Uterus (tissue), 4 donors: ENCODE results near the gene SNX10. TPM values are rescaled to one million over a fixed set of nuclear protein-coding genes. Genes with fewer than 3 reads are reported as not detected.

Experiments
- DNase-seq, 2 donors: peaks; one replicate each; pipeline ENCODE4 v3.0.0-alpha.2; 2019 to 2020
- H3K27ac ChIP-seq, 2 donors: fragments of 200-600 bp; sonication (generic); 1 replicate in 1 of 2; 2 replicates in 1 of 2; pipeline ENCODE4 v1.5.1; 2016 to 2018
- H3K27me3 ChIP-seq, 2 donors: fragments of 200-600 bp; sonication (generic); one replicate each; pipeline ENCODE4 v1.5.1; 2018 to 2019; ENCODE audit warnings: control low read depth in 1 of 2
- H3K36me3 ChIP-seq, 2 donors: fragments of 200-600 bp; sonication (generic); one replicate each; pipeline ENCODE4 v1.5.1; 2019; ENCODE audit warnings: control low read depth in 1 of 2
- H3K4me1 ChIP-seq, 2 donors: fragments of 200-600 bp; sonication (generic); one replicate each; pipeline ENCODE4 v1.5.1; 2018 to 2019; ENCODE audit warnings: control low read depth in 1 of 2
- H3K4me3 ChIP-seq, 2 donors: fragments of 200-600 bp; sonication (generic); 1 replicate in 1 of 2; 2 replicates in 1 of 2; pipeline ENCODE4 v1.5.1; 2018 to 2019; ENCODE audit warnings: mild to moderate bottlenecking in 1 of 2
- H3K9me3 ChIP-seq, 2 donors: fragments of 200-600 bp; sonication (generic); one replicate each; pipeline ENCODE4 v1.5.1; 2019; ENCODE audit warnings: control low read depth in 1 of 2
- CTCF ChIP-seq, 4 experiments: fragments of 200-600 bp in 2 of 4; fragments of 450-650 bp in 2 of 4; sonication (generic) in 2 of 4; IDR thresholded peaks; one replicate each; pipeline ENCODE4 v1.5.1; 2016 to 2019; ENCODE audit warnings: antibody characterized with exemption in 4 of 4, mild to moderate bottlenecking in 2 of 4, moderate library complexity in 1 of 4
- POLR2A ChIP-seq, 2 donors: fragments of 450-650 bp; IDR thresholded peaks; one replicate each; pipeline ENCODE4 v1.6.1; 2016; ENCODE audit warnings: antibody characterized with exemption in 2 of 2, mild to moderate bottlenecking in 1 of 2, moderate library complexity in 1 of 2
- intact Hi-C: fragments of 100-400 bp; cut with DNase I; formaldehyde crosslinking; loops from one replicate; pipeline ENCODE4 v1.15.1; 2023; ENCODE audit warnings: low total_unique reads
- total RNA-seq, 4 donors: library from RNA; depleted of rRNA in 3 of 4; stranded (reverse); fragments of >200 nt in 3 of 4; gene quantifications; one replicate each; pipeline versions ENCODE4 v1.1.0 to v1.2.4, GENCODE V29; 2014 to 2023
- donor health status: DM: yes; HTN: yes; CAD: no.

Gene SNX10
- total RNA-seq, 4 donors from 2014 or later: 7.7 to 16.8 (median 9.7) TPM

- no peaks in the 10 kb centered on the region for H3K36me3 ChIP-seq
- intact Hi-C loops: no loop called here
- no peak for DNase-seq
- H3K9me3 ChIP-seq: no peaks in the 10 kb centered on the region
- TF ChIP-seq POLR2A (IDR thresholded peaks at IDR 0.05): no peak
- TF ChIP-seq CTCF (IDR thresholded peaks at IDR 0.05): no peak
- no peak overlapping the region for H3K4me3 ChIP-seq
- no peaks in the 10 kb centered on the region for H3K27me3 ChIP-seq
- no peak overlapping the region for H3K27ac ChIP-seq
- no peaks in the 10 kb centered on the region for H3K4me1 ChIP-seq
Observed at GRCh38 chr7:26393818-26394217, 102.2 kb downstream of the SNX10 start.

GRCh38 chr7:26397332-26397731, 105.7 kb downstream of the SNX10 start:
- no peaks in the 10 kb centered on the region for H3K4me1 ChIP-seq
- no peaks in the 10 kb centered on the region for H3K36me3 ChIP-seq
- peak overlapping the region; percentile 62 to 86 for H3K27ac ChIP-seq
- no peaks in the 10 kb centered on the region for H3K9me3 ChIP-seq
- intact Hi-C loops: no loop called here
- H3K4me3 ChIP-seq: no peak overlapping the region
- no peaks in the 10 kb centered on the region for H3K27me3 ChIP-seq
- no peak for DNase-seq
- TF ChIP-seq POLR2A (IDR thresholded peaks at IDR 0.05): no peak
- no peak for TF ChIP-seq CTCF (IDR thresholded peaks at IDR 0.05)

- H3K4me1 ChIP-seq: no peaks in the 10 kb centered on the region
- intact Hi-C loops: no loop called here
- no peak for DNase-seq
Observed at GRCh38 chr7:26397796-26398426, 106.2 kb downstream of the SNX10 start.

GRCh38 chr7:26398427-26398755, 106.7 kb downstream of the SNX10 start:
- peak in 1 of 4 experiments; percentile 14 for TF ChIP-seq CTCF (IDR thresholded peaks at IDR 0.05)
- TF ChIP-seq POLR2A (IDR thresholded peaks at IDR 0.05): peak; percentile 32 to 47
- DNase-seq: peak; percentile 48 to 63
- intact Hi-C loops: no loop called here
- Histone ChIP-seq H3K27me3 (no peaks in the 10 kb centered on the region), H3K4me1 (no peaks in the 10 kb centered on the region), H3K9me3 (no peaks in the 10 kb centered on the region), H3K36me3 (no peaks in the 10 kb centered on the region), H3K27ac (peak overlapping the region; percentile 62 to 86), H3K4me3 (peak overlapping the region; percentile 45 to 53)

More at GRCh38 chr7:26397796-26398426, 106.2 kb downstream of the SNX10 start:
- no peaks in the 10 kb centered on the region for H3K36me3 ChIP-seq
- H3K27me3 ChIP-seq: no peaks in the 10 kb centered on the region
- TF ChIP-seq CTCF (IDR thresholded peaks at IDR 0.05) (no peak), POLR2A (IDR thresholded peaks at IDR 0.05) (no peak)
- no peaks in the 10 kb centered on the region for H3K9me3 ChIP-seq
- peak overlapping the region; percentile 62 to 86 for H3K27ac ChIP-seq
- H3K4me3 ChIP-seq: peak overlapping the region; percentile 45 to 53

GRCh38 chr7:26398756-26399509, 107.3 kb downstream of the SNX10 start:
- Histone ChIP-seq H3K27me3 (no peaks in the 10 kb centered on the region), H3K9me3 (no peaks in the 10 kb centered on the region), H3K36me3 (no peaks in the 10 kb centered on the region), H3K4me1 (no peaks in the 10 kb centered on the region), H3K27ac (peak overlapping the region; percentile 62 to 86), H3K4me3 (peak overlapping the region; percentile 45 to 53)
- intact Hi-C loops: no loop called here
- TF ChIP-seq POLR2A (IDR thresholded peaks at IDR 0.05) (no peak), CTCF (IDR thresholded peaks at IDR 0.05) (peak in 3 of 4 experiments; percentile 12 to 29 (median 23))
- DNase-seq: peak; percentile 22 to 29
